Activated naive CD8-positive, alpha-beta T cell (primary cell): ENCODE results near the gene CT83.

ENCODE experiments used
- H3K27ac Mint-ChIP-seq: one replicate; pipeline ENCODE4 v1.8.0; 2021; ENCODE audit warnings: mixed read lengths
- H3K27me3 Mint-ChIP-seq: one replicate; pipeline ENCODE4 v1.8.0; 2021; ENCODE audit warnings: mixed read lengths
- H3K36me3 Mint-ChIP-seq: one replicate; pipeline ENCODE4 v1.8.0; 2021; ENCODE audit warnings: mixed read lengths
- H3K4me1 Mint-ChIP-seq: one replicate; pipeline ENCODE4 v1.8.0; 2021; ENCODE audit warnings: low read depth, mixed read lengths
- H3K4me3 Mint-ChIP-seq: one replicate; pipeline ENCODE4 v1.8.0; 2021; ENCODE audit warnings: mild to moderate bottlenecking, mixed read lengths
- H3K9me3 Mint-ChIP-seq: one replicate; pipeline ENCODE4 v1.8.0; 2021; ENCODE audit warnings: low read depth, mixed read lengths

The CT83 gene

GRCh38 chrX:116462822-116463221 is at the start of gene CT83:
TSS of gene CT83 (minus strand) at chrX:116462976. CDS start at chrX:116462856, 120 bp downstream.
- H3K36me3 Mint-ChIP-seq: no peaks in the 10 kb centered on the region

GRCh38 chrX:116499780-116500179 is 37.0 kb upstream of the CT83 start:
- no peaks in the 10 kb centered on the region for H3K9me3 Mint-ChIP-seq
- no peaks in the 10 kb centered on the region for H3K27me3 Mint-ChIP-seq
- H3K4me1 Mint-ChIP-seq: no peaks in the 10 kb centered on the region

More at GRCh38 chrX:116462822-116463221, at the start of gene CT83:
- Mint-ChIP-seq H3K9me3 (no peaks in the 10 kb centered on the region), H3K4me3 (no peak within 1 kb of the TSS), H3K4me1 (no peaks in the 10 kb centered on the region), H3K27ac (no peak within 1 kb of the TSS), H3K27me3 (no peaks in the 10 kb centered on the region)

DNA sequence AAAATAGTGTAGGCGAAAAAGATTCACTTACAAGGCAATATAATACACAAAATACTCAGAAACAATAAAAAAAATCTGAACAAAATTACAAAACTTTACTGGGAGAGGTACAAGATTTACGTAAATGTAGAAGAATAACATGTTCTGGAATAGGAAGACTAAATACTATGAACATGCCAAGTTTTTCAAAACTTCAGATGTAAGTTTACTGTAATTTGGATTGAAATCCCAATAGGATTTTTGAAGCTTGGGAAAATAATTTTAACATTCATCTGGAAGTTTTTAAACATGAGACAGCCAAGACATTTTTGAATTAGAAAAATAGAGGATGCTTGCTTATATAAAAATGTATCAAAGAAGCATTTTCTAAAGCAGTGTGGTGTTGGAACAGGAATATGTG is 30.5 kb upstream of the CT83 start:
- H3K9me3 Mint-ChIP-seq: no peaks in the 10 kb centered on the region

More at GRCh38 chrX:116499780-116500179, 37.0 kb upstream of the CT83 start:
- no peak overlapping the region for H3K4me3 Mint-ChIP-seq
- no peak overlapping the region for H3K27ac Mint-ChIP-seq
- no peaks in the 10 kb centered on the region for H3K36me3 Mint-ChIP-seq

DNA sequence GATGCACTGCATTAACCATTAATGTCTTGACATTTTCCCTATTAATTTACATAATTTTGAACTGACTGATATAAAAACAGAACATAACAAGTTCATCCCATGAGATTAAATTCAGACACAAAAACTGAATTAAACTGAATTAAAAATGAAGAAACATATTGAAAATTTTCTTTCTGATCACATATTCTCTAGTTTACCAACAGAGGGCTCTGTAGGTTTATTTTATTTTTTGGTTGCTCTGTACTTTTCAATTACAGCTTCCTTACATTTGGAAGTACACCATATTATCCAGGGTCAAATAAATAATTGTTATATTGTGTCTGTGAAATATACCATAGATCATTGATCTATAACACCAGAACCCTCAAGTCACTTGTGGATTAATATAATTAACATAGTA is 27.3 kb upstream of the CT83 start:
- Mint-ChIP-seq H3K9me3 (no peaks in the 10 kb centered on the region), H3K27ac (no peak overlapping the region), H3K4me3 (no peak overlapping the region), H3K27me3 (no peaks in the 10 kb centered on the region), H3K4me1 (no peaks in the 10 kb centered on the region), H3K36me3 (no peaks in the 10 kb centered on the region)

More for the DNA sequence above, 30.5 kb upstream of the CT83 start:
- Mint-ChIP-seq H3K27me3 (no peaks in the 10 kb centered on the region), H3K36me3 (no peaks in the 10 kb centered on the region), H3K4me1 (no peaks in the 10 kb centered on the region), H3K4me3 (no peak overlapping the region), H3K27ac (no peak overlapping the region)

DNA sequence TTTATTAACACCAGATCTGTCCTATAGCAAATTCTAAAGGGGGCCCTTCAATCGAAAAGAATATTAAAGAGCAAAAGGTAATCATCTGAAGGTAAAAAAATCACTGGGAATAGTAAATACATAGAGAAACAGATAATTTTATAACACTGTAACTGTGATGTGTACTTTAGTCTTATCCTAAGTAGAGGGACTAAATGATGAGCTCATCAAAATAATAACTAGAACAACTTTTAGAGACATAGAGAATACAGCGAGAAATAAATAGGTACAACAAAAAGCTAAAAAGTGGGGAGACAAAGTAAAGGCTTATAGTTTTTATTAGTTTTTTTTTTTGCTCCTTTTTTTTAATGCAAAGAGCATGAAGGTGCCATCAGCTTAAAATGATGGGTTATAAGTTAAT is 17.3 kb upstream of the CT83 start:
- Mint-ChIP-seq H3K27ac (no peak overlapping the region), H3K4me3 (no peak overlapping the region), H3K36me3 (no peaks in the 10 kb centered on the region), H3K4me1 (no peaks in the 10 kb centered on the region), H3K27me3 (no peaks in the 10 kb centered on the region), H3K9me3 (no peaks in the 10 kb centered on the region)

DNA sequence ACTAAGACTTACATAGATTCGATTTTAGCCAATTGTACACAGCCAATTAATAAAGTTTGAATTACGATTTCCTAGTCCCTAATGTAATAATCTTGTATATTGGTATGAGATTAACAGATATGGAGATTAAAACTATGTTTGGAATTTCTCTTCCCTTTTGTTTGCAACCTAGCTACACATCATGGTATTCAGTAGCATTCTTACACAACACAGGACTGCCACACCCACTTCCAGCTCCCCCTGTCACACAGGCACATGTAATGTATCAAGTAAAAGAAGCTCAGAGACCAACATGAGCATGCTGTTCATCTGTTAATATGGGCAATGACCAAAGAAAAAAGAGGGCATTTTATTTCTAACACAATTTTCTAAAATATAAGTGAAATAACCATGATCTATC is 13.6 kb downstream of the CT83 start:
- Mint-ChIP-seq H3K9me3 (no peaks in the 10 kb centered on the region), H3K27me3 (no peaks in the 10 kb centered on the region), H3K4me3 (no peak overlapping the region), H3K27ac (no peak overlapping the region), H3K36me3 (no peaks in the 10 kb centered on the region), H3K4me1 (no peaks in the 10 kb centered on the region)

GRCh38 chrX:116436358-116436816 is 26.4 kb downstream of the CT83 start, which contains the start of gene SLC6A14:
TSS of gene SLC6A14 (plus strand) at chrX:116436606. CDS start at chrX:116436710, 104 bp downstream.
- no peaks in the 10 kb centered on the region for H3K36me3 Mint-ChIP-seq
- H3K4me3 Mint-ChIP-seq: no peak within 1 kb of the TSS
- H3K9me3 Mint-ChIP-seq: no peaks in the 10 kb centered on the region
- no peaks in the 10 kb centered on the region for H3K27me3 Mint-ChIP-seq
- H3K4me1 Mint-ChIP-seq: no peaks in the 10 kb centered on the region
- no peak within 1 kb of the TSS for H3K27ac Mint-ChIP-seq

- H3K9me3 Mint-ChIP-seq: no peaks in the 10 kb centered on the region
- no peak overlapping the region for H3K27ac Mint-ChIP-seq
- H3K4me3 Mint-ChIP-seq: no peak overlapping the region
- H3K4me1 Mint-ChIP-seq: no peaks in the 10 kb centered on the region
- no peaks in the 10 kb centered on the region for H3K27me3 Mint-ChIP-seq
- H3K36me3 Mint-ChIP-seq: no peaks in the 10 kb centered on the region
Observed at GRCh38 chrX:116435597-116435996, 27.2 kb downstream of the CT83 start.

DNA sequence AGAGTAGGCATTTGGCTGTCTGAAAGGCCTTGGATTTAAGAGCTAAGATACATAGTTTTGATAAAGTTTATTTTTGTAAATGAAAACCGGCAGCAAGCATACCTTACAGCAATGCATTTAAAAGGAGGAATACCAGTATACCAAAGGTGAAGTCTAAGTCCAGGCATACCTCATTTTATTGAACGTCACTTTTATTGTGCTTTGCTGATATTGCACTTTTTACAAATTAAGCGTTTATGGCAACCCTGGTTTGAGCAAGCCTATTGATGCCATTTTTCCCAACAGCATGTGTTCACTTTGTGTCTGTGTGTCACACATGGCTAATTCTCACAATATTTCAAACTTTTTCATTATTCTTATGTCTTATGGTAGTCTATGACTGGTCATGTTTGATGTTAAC is 34.8 kb downstream of the CT83 start:
- H3K27ac Mint-ChIP-seq: no peak overlapping the region
- H3K4me1 Mint-ChIP-seq: no peaks in the 10 kb centered on the region
- no peaks in the 10 kb centered on the region for H3K27me3 Mint-ChIP-seq
- H3K36me3 Mint-ChIP-seq: no peaks in the 10 kb centered on the region
- no peak overlapping the region for H3K4me3 Mint-ChIP-seq
- H3K9me3 Mint-ChIP-seq: no peaks in the 10 kb centered on the region

DNA sequence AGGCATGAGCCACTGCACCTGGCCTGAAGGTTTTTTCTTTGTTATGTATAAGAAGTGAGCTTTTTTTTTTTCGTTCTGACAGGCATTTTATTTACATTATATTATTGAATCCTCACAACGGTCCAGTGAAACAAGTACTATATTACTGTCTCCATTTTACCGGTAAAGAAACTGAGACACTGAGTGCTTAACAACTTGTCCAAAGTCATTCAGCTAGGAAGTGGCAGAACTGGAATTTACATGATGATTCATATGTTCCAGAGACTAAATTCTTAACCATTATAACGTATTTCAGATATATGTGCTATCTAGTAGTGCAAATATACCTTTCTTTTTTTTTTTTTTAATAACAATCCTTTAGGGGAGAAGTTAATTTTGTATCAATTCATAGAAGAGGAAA is 44.8 kb downstream of the CT83 start:
- Mint-ChIP-seq H3K4me3 (no peak overlapping the region), H3K27me3 (no peaks in the 10 kb centered on the region), H3K36me3 (no peaks in the 10 kb centered on the region), H3K9me3 (no peaks in the 10 kb centered on the region), H3K4me1 (no peaks in the 10 kb centered on the region), H3K27ac (no peak overlapping the region)

- no peaks in the 10 kb centered on the region for H3K9me3 Mint-ChIP-seq
- no peak overlapping the region for H3K4me3 Mint-ChIP-seq
- H3K27me3 Mint-ChIP-seq: no peaks in the 10 kb centered on the region
- no peaks in the 10 kb centered on the region for H3K4me1 Mint-ChIP-seq
- H3K36me3 Mint-ChIP-seq: no peaks in the 10 kb centered on the region
- H3K27ac Mint-ChIP-seq: no peak overlapping the region
Observed at GRCh38 chrX:116417214-116417613, 45.6 kb downstream of the CT83 start.

DNA sequence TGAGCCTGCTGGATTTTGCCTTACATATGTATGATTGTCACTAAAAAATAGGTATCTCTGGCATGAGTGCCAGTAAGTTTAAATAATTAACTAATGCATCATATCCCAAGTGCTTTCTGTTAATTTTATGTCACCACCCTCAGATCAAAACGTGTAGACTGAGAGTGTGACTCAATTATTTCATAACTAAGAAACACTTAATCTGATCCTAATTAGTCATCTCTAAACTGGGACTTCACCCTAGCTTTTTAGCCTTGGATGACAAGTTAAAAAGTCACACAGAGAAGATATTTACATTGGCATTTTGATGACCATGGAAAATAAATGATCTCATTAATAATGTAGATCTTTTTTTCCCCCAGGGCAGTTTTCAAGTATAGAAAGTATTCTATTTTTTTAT is 49.5 kb downstream of the CT83 start:
- H3K36me3 Mint-ChIP-seq: no peaks in the 10 kb centered on the region
- no peak overlapping the region for H3K27ac Mint-ChIP-seq
- H3K4me1 Mint-ChIP-seq: no peaks in the 10 kb centered on the region
- H3K9me3 Mint-ChIP-seq: no peaks in the 10 kb centered on the region
- H3K27me3 Mint-ChIP-seq: no peaks in the 10 kb centered on the region
- no peak overlapping the region for H3K4me3 Mint-ChIP-seq
